Measurements from ENCODE around the gene ZNF239.
"Not testable (repeated sequence)": the region's sequence is repeated elsewhere in the genome, so short reads cannot be mapped to it uniquely, and the experiment has no call there.

ZNF239 gene

DNA sequence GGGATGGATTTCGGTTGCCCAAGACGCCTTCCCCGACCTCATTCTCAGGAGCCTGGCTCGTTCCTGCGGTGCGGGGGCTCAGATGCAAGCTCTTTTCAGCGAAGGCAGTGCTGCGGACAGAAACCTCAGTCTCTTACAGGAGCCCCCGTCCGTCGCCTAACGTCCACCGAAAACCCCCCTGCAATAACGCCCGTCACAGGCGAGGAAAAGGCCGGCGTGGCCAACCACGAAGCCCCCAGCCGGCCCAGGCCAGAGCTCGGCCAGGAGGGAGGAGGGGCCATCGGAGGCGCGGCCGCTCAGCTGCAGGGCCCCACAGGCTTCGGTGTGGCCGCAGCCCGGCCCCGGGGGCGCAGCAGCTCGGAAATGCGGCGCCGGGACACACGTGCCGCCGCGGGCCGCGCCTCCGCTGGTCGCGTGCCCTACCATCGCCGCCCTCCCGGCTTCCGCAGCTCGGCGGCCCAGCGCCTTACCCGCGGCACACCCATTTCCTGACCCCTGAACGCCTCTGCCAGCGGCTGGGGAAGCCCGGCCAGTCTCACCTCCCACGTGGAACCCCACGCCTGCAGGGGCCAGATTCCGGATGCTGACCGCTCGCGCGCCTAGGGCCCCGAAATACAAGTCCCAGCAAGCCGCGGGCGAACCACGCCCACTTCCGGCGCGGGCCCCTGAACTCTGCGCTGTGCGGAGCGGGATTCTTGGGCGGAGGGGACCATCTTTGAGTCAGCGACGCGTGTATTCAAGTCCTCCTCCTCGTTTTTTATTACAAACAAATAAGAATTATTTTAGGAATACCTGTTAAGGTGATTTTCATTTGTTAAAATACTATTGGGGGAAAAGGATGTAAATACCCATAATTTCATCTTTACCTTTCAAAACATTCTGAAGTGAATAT is at the start of gene ZNF239:
ZNF239 (minus strand) TSS at position 616 of the 892 bp plus-strand sequence. CDS start 16,537 bp downstream, outside the sequence.
- peak; percentile 86 to 88 for DNase-seq

DNA sequence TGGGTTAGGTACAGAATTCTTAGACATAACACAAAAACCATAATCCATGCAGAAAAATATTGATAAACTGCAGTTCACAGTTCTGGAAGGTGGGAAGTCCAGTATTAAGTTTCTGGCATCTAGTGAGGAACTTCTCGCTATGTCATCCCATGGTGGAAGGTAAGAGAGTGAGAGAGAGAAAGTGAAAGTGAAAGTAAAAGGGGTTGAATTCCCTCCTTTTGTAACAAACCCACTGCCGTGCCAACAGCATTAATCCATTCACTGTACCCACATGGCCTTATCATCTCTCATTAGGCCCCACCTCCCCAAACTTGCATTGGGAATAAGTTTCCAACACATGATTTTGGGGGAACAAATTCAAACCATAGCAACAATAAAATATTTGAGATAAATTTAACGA is 48.9 kb upstream of the ZNF239 start:
- DNase-seq = no peak

GRCh38 chr10:43622038-43622437 is 47.6 kb upstream of the ZNF239 start:
- DNase-seq = no peak

GRCh38 chr10:43619368-43619767 is 45.0 kb upstream of the ZNF239 start:
- no peak for DNase-seq

GRCh38 chr10:43616697-43617370 is 42.4 kb upstream of the ZNF239 start:
- DNase-seq = no peak

DNA sequence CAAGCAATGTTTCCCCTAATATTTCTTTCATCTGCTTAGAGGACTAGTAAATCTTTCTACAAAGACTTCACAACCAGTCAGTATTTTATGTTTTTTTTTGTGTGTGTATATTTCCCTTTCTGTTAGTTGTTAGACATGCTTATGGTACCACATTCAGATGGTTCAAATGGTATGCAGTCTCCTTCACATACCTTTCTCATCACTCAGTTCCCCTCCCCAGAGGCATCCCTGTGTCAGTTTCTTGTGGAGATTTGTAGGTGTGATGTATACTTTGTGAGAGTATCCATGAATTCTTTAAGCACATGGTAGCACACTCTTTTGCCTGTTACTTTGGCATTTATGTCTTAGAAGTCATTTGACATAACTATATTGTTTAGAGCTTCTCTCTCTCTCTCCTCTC is 36.2 kb upstream of the ZNF239 start:
- no peak for DNase-seq

GRCh38 chr10:43607199-43607573 is 32.8 kb upstream of the ZNF239 start:
- DNase-seq = no peak

DNA sequence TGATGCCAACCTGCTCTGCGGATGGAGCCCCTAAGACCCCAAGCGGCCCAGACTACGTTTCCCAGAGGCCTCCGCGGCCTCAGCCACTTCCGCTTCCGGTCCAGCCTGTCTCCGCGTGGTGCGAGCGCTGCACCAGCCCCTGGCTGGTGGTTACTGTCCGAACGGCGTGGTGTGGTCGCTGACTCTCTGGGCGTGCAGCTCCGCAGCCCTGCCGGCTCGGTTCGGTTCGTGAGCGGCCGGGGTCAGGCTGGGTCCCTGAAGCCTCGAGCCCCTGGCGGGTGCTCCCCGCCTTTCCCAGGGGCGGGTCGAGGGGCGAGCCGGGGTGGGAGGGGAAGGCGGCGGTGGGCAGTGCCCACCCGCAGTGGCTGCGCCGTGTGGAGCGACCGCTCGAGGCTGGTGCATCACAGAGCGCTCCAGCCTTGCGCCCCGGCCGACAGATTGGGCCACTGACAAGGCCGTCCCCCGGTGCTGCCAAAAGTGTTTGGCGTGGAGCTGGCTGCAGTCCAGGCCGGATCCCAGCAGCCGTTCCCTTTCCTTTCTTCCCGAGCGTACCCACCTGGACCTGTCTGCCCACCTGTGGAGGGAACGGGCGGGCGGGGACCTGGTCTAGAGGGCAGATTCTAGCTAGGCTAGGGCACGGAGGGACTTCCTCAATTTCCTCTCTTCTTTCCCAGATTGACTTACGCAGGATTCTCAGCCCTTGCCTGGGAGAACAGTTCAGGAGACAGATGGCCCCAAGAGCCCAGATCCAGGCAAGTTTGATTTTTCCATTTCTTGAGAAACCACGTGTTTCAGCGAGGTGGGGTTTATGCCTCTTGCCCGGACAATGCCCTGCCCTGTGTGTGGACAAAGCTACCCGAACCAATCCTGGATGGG is 32.1 kb upstream of the ZNF239 start, which contains the start of gene ZNF485:
ZNF485 (plus strand) TSS at position 116 of the 876 bp plus-strand sequence; CDS start at position 729, 613 bp downstream.
- peak; percentile 73 to 77 for DNase-seq

DNA sequence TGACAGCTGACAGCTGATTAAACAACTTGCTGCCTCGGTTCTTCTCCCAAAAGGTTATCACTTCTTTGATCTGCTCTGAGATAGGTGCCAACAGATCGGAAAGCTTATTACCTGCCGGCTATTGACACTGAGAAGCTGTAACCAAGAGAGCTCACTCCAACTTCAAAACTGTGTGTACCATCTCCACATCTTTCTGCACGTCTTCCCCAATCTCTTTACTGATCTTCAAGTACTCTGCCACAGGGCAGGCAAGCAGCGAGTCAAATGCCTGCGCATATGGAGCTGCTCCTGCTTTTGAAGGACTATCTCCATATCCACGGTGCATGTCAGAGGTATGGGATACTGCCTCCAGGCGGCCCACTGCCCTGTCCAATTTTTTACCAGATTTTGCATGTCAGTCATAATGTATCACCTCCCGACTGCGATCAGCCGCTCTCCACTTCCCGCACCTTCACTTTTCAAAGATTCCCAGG is 31.5 kb upstream of the ZNF239 start:
- DNase-seq = no peak

DNA sequence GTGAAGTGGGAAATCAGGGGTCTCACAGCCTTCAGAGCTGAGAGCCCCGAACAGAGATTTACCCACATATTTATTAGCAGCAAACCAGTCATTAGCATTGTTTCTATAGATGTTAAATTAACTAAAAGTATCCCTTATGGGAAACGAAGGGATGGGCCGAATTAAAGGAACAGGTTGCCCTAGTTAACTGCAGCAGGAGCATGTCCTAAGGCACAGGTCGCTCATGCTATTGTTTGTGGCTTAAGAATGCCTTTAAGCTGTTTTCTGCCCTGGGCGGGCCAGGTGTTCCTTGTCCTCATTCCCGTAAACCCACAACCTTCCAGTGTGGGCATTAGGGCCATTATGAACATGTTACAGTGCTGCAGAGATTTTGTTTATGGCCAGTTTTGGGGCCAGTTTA is 27.2 kb upstream of the ZNF239 start:
- not testable (repeated sequence) for DNase-seq

DNA sequence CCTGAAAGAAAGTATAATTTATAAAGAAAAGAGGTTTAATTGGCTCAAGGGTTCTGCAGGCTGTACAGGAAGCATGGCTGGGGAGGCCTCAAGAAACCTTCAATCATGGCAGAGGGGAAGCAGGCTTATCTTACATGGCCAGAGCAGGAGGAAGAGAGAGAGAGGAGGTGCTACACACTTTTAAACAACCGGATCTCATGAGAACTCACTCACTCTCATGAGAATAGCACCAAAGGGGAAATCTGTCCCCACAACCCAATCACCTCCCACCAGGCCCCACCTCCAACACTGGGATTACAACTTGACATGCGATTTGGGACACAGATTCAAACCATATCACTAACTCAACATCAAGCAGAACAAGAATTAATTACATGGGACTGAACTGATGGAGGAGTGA is 24.9 kb upstream of the ZNF239 start:
- DNase-seq = no peak

- DNase-seq = no peak
Measured at GRCh38 chr10:43598446-43598845, 24.0 kb upstream of the ZNF239 start.

DNA sequence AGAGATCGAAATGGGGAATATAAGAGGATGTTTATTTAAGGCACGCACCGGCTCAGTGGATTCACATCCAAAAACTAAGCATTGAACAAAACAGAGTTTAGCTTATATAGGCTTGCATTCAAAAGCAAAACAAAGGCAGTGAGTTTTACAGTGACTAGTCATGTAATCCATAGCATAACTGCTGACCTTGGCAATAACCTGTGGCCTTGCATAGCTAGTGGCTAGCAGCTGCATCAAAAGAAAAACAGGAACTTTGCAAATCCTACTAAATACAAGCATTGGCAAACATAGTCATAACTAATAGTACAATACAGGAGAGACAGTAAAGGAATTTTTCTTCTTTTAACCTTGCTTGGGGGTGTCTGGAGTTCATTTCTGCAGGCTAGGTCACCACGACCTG is 22.1 kb upstream of the ZNF239 start:
- no peak for DNase-seq

DNA sequence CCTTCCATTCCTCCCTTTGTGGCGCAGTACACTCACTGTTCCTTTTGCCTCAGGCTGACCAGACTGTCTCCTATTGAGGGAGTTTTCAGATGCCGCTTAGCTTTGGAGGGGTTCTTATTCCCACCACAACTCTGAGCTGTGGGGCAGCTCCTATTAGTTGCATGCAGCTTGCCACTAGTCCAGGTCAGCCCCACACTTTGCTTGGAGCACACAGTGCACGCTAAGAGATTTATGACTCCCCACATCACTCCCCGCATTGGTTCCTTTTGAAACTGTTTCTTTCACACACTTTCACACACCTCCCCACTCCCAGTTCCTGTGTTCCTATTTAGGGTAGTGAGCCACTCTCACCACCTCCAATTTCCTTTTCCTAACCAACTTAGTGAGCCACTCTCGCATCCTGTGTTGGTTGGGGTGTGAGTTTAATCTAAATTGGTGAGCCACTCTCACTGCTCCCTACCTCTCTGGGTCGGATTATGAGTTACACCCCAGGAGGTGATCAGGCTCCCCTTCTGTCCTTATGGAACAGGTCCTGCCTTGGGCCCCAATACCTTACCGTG is 21.4 kb upstream of the ZNF239 start:
- peak; percentile 29 to 34 for DNase-seq

GRCh38 chr10:43594944-43595589 is 20.7 kb upstream of the ZNF239 start:
- peak; percentile 28 to 31 for DNase-seq

DNA sequence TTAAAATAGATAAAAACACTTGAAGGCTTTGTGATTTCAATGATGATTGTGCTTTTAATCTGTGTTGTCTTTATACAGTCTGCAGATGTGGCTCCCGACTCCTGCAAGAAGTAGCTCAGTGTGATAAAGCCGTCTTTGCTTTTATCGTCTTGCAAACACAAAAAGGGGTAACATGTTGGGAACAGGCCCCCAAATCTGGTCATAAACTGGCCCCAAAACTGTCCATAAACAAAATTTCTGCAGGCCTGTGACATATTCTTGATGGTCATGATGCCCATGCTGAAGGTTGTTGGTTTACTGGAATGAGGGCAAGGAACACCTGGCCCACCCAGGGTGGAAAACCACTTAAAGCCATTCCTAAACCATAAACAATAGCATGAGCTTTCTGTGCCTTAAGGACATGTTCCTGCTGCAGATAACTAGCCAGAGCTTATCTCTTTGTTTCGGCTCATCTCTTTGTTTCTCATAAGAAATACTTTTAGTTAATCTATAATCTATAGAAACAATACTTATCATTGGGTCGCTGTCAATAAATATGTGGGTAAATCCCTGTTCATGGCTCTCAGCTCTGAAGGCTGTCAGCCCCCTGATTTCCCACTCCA is 17.0 kb upstream of the ZNF239 start:
- DNase-seq = no peak

GRCh38 chr10:43586730-43587115 is 12.3 kb upstream of the ZNF239 start:
- DNase-seq = not testable (repeated sequence)

GRCh38 chr10:43585981-43586729 is 11.7 kb upstream of the ZNF239 start:
- DNase-seq = no peak

DNA sequence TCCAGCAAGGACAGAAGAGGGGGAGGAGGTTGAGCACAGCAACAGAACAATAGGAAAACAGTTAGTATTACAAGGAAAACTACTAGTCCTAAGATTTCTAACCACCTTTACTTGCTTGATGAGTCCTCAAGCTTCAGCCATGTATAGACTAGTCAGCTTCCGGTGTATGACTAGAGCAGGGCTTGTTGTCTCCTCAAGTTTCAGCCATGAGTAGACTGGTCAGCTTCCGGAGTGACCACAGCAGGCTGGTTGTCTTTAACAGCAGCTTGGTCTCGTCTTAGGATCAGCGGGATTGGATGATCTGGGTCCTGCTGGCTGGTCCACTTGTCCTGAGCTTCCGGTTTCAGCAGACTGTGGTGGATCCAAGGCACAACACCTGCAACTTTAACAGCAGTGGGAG is 10.6 kb upstream of the ZNF239 start:
- DNase-seq = no peak

GRCh38 chr10:43584051-43584450 is 9.6 kb upstream of the ZNF239 start:
- DNase-seq = no peak

DNA sequence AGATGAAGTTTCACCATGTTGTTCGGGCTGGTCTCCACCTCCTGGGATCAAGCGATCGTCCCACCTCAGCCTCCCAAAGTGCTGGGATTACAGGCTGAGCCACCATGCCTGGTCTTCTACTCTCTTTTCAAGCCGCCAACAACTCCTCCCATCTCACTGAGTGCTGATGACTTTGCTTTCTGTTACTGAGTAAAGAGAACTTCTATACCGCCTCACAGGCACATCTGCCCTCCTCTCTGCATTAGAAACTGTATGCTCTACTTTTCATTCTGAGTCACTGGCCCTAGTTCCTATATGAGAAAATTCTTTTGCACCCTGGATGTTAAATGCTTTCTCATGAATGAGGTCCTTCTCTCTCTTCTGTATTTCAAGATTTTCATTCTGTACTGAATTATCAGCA is 2.2 kb upstream of the ZNF239 start:
- DNase-seq = no peak
